Spinal cord (tissue), 10 donors: ENCODE data around the gene STK32B. TPM values are rescaled to one million over a fixed set of nuclear protein-coding genes. Genes with fewer than 3 reads are reported as not detected.
A peak's percentile ranks its signal among the peaks of the same experiment; 100 is the strongest.

Source experiments
- DNase-seq, 6 donors: peaks; one replicate each; pipeline versions ENCODE4 v3.0.0 to v3.0.0-alpha.2; 2013 to 2015; ENCODE audit warnings: low spot score in 6 of 6, low read depth in 4 of 6
- H3K27ac ChIP-seq: one replicate; pipeline ENCODE4 v1.5.1; 2013; ENCODE audit warnings: low read depth, low read length, control low read depth
- H3K27me3 ChIP-seq: one replicate; pipeline ENCODE4 v1.6.1; 2013; ENCODE audit warnings: low read length; ENCODE audit not compliant: control insufficient read depth, insufficient read depth
- H3K36me3 ChIP-seq: one replicate; pipeline ENCODE4 v1.6.1; 2013; ENCODE audit warnings: low read length; ENCODE audit not compliant: control insufficient read depth, insufficient read depth
- H3K4me1 ChIP-seq: one replicate; pipeline ENCODE4 v1.6.1; 2013; ENCODE audit warnings: low read length; ENCODE audit not compliant: control insufficient read depth, insufficient read depth
- H3K4me3 ChIP-seq: one replicate; pipeline ENCODE4 v1.5.1; 2013; ENCODE audit warnings: low read depth, low read length, control low read depth
- H3K9me3 ChIP-seq: one replicate; pipeline ENCODE4 v1.6.1; 2013; ENCODE audit warnings: low read length; ENCODE audit not compliant: control insufficient read depth, insufficient read depth
- WGBS: methylation state at CpG from one replicate; pipeline ENCODE4 v1.1.5; 2013; ENCODE audit warnings: missing lambda C conversion rate; ENCODE audit not compliant: insufficient coverage; 5-methylcytosine and 5-hydroxymethylcytosine counted together
- polyA plus RNA-seq, 2 donors: library from polyadenylated mRNA; unstranded; fragments of 120-200 nt; gene quantifications; one replicate each; pipeline ENCODE4 v1.2.1, GENCODE V29; 2013; ENCODE audit not compliant: insufficient read length in 2 of 2
- total RNA-seq, 2 donors: library from RNA; depleted of rRNA in 1 of 2; stranded (reverse); fragments of 120-200 nt in 1 of 2; fragments of >200 nt in 1 of 2; gene quantifications; one replicate each; pipeline versions ENCODE4 v1.2.3 to v1.2.4, GENCODE V29; 2013 to 2014
- donor health status: healthy.

The STK32B gene
- total and polyA plus RNA-seq, 4 donors = 7.0 to 25.6 (median 19.0) TPM

GRCh38 chr4:5374592-5374991 lies 323.3 kb downstream of the STK32B start:
- DNase-seq = no peak
- no peaks in the 10 kb centered on the region for H3K27me3 ChIP-seq

DNA sequence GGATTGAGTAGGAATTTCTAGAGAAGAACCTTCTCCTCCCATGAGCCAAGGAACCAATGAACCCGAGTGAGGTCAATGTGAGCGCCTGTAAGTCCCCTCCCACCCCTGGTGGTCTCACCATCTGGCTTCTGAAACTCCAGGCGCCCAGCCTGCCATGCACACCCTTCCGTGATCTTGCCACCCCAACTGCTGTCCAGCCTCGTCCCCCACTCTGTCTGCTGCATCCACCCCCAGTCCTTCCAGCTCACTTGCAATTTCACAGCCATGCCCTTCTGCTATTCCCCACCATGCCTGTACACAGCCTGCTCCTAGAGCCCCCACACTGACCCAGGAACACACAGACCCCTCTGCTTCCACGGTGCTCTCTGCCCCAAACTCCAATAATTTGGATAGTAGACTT lies 323.7 kb downstream of the STK32B start:
- no peak overlapping the region for H3K4me3 ChIP-seq
- WGBS = 89% methylated on average over 5 of the region's 6 CpGs
- H3K4me1 ChIP-seq = no peaks in the 10 kb centered on the region
- no peak overlapping the region for H3K27ac ChIP-seq
- H3K9me3 ChIP-seq = peaks cover 2% of the 10 kb centered on the region
- no peaks in the 10 kb centered on the region for H3K36me3 ChIP-seq
- no peaks in the 10 kb centered on the region for H3K27me3 ChIP-seq
- DNase-seq = no peak

More at GRCh38 chr4:5374592-5374991, 323.3 kb downstream of the STK32B start:
- Histone ChIP-seq H3K4me3 (no peak overlapping the region), H3K9me3 (peaks cover 2% of the 10 kb centered on the region), H3K36me3 (no peaks in the 10 kb centered on the region), H3K27ac (no peak overlapping the region), H3K4me1 (no peaks in the 10 kb centered on the region)
- no CpG with 5 or more reads among the region's 7 CpGs for WGBS

DNA sequence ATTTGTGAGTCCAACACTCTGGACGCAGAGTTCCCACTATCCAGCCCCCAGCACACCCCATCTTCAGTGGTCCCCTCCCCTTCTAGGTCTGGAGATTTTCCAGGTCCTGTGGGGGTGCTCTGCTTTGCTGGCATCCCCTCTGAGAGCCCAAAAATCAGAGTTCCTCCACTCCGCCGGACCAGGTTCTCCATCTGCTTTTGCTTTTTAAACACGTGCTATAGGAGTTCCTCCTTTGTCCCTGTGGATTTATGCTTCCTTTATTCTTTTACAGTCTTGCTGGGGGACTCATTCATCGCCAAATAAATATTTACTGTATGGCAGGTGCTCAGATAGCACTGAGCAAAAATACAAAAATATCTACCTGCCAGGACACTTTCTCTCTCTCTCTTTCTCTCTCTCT lies 324.7 kb downstream of the STK32B start:
- Histone ChIP-seq H3K36me3 (no peaks in the 10 kb centered on the region), H3K27ac (no peak overlapping the region), H3K9me3 (peaks cover 2% of the 10 kb centered on the region), H3K4me3 (no peak overlapping the region), H3K4me1 (no peaks in the 10 kb centered on the region), H3K27me3 (no peaks in the 10 kb centered on the region)
- DNase-seq = no peak
- WGBS = 83% methylated on average over 3 of the region's 5 CpGs

DNA sequence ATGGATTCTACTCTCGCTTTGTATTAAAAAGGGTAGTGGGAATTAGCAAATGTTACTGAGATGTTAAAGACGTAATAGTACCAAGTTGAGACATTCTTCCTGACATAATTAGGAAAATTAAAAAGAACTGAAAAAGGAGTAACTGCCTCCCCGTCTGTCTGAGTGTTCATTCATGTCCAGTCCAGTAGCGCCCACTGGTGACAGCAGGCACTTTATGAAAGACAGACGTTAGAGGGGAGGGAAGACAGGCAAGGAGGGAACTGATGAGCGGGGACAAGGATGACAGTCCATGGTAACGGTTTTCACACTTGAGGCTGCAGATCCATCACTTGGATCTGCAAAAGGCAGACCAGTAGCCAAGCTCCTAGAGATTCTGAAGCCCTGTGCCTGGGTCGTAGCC lies 326.7 kb downstream of the STK32B start:
- no peak overlapping the region for H3K27ac ChIP-seq
- H3K4me3 ChIP-seq = no peak overlapping the region
- DNase-seq = no peak
- WGBS = 71% methylated on average over 6 of the region's 8 CpGs
- no peaks in the 10 kb centered on the region for H3K4me1 ChIP-seq
- H3K36me3 ChIP-seq = no peaks in the 10 kb centered on the region
- peaks cover 2% of the 10 kb centered on the region for H3K9me3 ChIP-seq
- no peaks in the 10 kb centered on the region for H3K27me3 ChIP-seq

- DNase-seq = peak in 2 of 6 donors; percentile 38 to 44
- no peaks in the 10 kb centered on the region for H3K36me3 ChIP-seq
- no peaks in the 10 kb centered on the region for H3K4me1 ChIP-seq
- H3K27ac ChIP-seq = no peak overlapping the region
- peaks cover 2% of the 10 kb centered on the region for H3K9me3 ChIP-seq
- H3K4me3 ChIP-seq = no peak overlapping the region
- H3K27me3 ChIP-seq = no peaks in the 10 kb centered on the region
- 37% methylated on average over 5 of the region's 6 CpGs for WGBS
Measured at GRCh38 chr4:5379895-5380294, 328.6 kb downstream of the STK32B start.

GRCh38 chr4:5381961-5382441 lies 330.7 kb downstream of the STK32B start:
- H3K4me1 ChIP-seq = no peaks in the 10 kb centered on the region
- no peaks in the 10 kb centered on the region for H3K36me3 ChIP-seq
- 90% methylated on average over 6 of the region's 8 CpGs for WGBS

GRCh38 chr4:5383191-5383980 lies 332.1 kb downstream of the STK32B start:
- Histone ChIP-seq H3K36me3 (no peaks in the 10 kb centered on the region), H3K4me1 (no peaks in the 10 kb centered on the region), H3K27me3 (no peaks in the 10 kb centered on the region), H3K4me3 (no peak overlapping the region), H3K9me3 (no peaks in the 10 kb centered on the region), H3K27ac (no peak overlapping the region)
- no peak for DNase-seq
- 79% methylated on average over 8 of the region's 11 CpGs for WGBS

More at GRCh38 chr4:5381961-5382441, 330.7 kb downstream of the STK32B start:
- no peak overlapping the region for H3K4me3 ChIP-seq
- peak in 1 of 6 donors; percentile 44 for DNase-seq
- no peaks in the 10 kb centered on the region for H3K27me3 ChIP-seq
- peaks cover 2% of the 10 kb centered on the region for H3K9me3 ChIP-seq
- H3K27ac ChIP-seq = no peak overlapping the region

GRCh38 chr4:5385741-5386311 lies 334.5 kb downstream of the STK32B start:
- Histone ChIP-seq H3K36me3 (no peaks in the 10 kb centered on the region), H3K27me3 (no peaks in the 10 kb centered on the region), H3K27ac (no peak overlapping the region), H3K9me3 (no peaks in the 10 kb centered on the region), H3K4me1 (no peaks in the 10 kb centered on the region), H3K4me3 (no peak overlapping the region)
- peak in 1 of 6 donors; percentile 68 for DNase-seq
- WGBS = 0% methylated on average over 1 of the region's 4 CpGs

GRCh38 chr4:5386921-5387320 lies 335.6 kb downstream of the STK32B start:
- H3K27me3 ChIP-seq = no peaks in the 10 kb centered on the region
- no peaks in the 10 kb centered on the region for H3K36me3 ChIP-seq
- H3K4me1 ChIP-seq = no peaks in the 10 kb centered on the region
- 88% methylated on average over 14 of the region's 14 CpGs for WGBS
- no peak overlapping the region for H3K4me3 ChIP-seq
- no peak overlapping the region for H3K27ac ChIP-seq
- no peaks in the 10 kb centered on the region for H3K9me3 ChIP-seq
- no peak for DNase-seq

DNA sequence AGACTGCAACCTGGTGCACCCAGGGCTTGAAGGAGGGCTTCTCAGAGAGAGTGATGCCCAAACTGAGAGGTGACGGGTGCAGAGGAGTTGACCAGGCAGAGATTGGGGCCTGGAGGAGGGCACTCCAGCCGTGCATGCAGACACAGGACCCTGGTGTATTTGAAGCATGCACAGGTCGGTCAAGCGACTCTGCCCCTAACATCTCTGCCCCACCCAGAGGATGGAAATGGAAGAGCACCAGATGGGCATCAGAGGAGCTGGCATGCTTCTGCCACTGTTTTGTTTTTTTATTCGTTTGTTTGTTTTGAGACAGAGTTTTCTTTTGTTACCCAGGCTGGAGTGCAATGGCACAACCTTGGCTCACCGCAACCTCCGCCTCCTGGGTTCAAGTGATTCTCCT lies 336.2 kb downstream of the STK32B start:
- H3K4me3 ChIP-seq = no peak overlapping the region
- H3K9me3 ChIP-seq = no peaks in the 10 kb centered on the region
- H3K27me3 ChIP-seq = no peaks in the 10 kb centered on the region
- no peak overlapping the region for H3K27ac ChIP-seq
- no peaks in the 10 kb centered on the region for H3K36me3 ChIP-seq
- no peak for DNase-seq
- 81% methylated on average over 7 of the region's 7 CpGs for WGBS
- H3K4me1 ChIP-seq = no peaks in the 10 kb centered on the region
